ENCODE results near the gene GPC5. TPM values are rescaled to one million over a fixed set of nuclear protein-coding genes. Genes with fewer than 3 reads are reported as not detected.

GPC5 gene
- total RNA-seq, 1 experiment from 2014 or later: 0.15 TPM

DNA sequence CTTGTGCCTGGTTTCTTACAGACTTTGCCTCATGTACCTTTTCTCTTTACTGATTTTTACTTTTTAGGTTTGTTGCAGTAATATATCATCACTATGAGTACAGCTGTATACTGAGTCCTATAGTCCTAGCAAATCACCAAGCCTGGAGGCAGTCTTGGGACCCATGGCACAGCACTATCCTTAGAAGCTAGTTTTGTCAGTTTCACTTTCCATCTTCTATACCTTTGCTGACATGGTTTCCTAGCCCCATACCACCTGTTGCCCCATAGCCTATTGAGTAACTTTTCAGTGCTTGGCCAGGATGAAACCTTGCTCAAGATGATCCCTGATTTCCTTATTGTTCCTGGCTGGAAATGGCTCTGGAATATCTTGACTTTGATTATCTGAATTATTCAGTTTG lies 826.4 kb downstream of the GPC5 start:
- no peak overlapping the region for H3K9ac ChIP-seq (ENCODE audit: extremely low read depth, insufficient read length, low read length)
- H3K36me3 Mint-ChIP-seq (ENCODE audit: insufficient read depth in 1 of 3, low read depth in 3 of 3): no peaks in the 10 kb centered on the region
- H3T11ph ChIP-seq (ENCODE audit: low read length): no peak overlapping the region
- H3K18ac ChIP-seq (ENCODE audit: insufficient read length, low read depth, low read length): no peak overlapping the region
- H4K91ac ChIP-seq (ENCODE audit: insufficient read length, low read depth, low read length): no peak overlapping the region
- H3K9me3 Mint-ChIP-seq: no peaks in the 10 kb centered on the region
- no peak overlapping the region for H3K4me2 ChIP-seq (ENCODE audit: insufficient read depth, insufficient read length, low read length)
- H3K27ac ChIP-seq (ENCODE audit: insufficient read length, low read depth, low read length): no peak overlapping the region
- H3K79me1 ChIP-seq (ENCODE audit: insufficient read depth, low read depth, low read length, poor library complexity, severe bottlenecking): no peaks in the 10 kb centered on the region
- H3K79me2 ChIP-seq (ENCODE audit: insufficient read depth, low read length): no peaks in the 10 kb centered on the region
- H3K9me3 ChIP-seq (ENCODE audit: control insufficient read depth, low read depth, low read length): no peaks in the 10 kb centered on the region
- no peaks in the 10 kb centered on the region for H3K27me3 ChIP-seq (ENCODE audit: insufficient read depth, low read length)
- H2BK20ac ChIP-seq (ENCODE audit: low read depth, low read length, poor library complexity, severe bottlenecking): no peak overlapping the region
- H3K27me3 Mint-ChIP-seq (ENCODE audit: low read depth): no peaks in the 10 kb centered on the region
- H3K4ac ChIP-seq (ENCODE audit: low read depth, low read length): no peak overlapping the region
- no peak overlapping the region for H2AK5ac ChIP-seq (ENCODE audit: insufficient read length, low read length)
- no peak overlapping the region for H3K4me3 Mint-ChIP-seq
- H2BK120ac ChIP-seq (ENCODE audit: low read depth, low read length, poor library complexity, severe bottlenecking): no peak overlapping the region
- no peak overlapping the region for H4K5ac ChIP-seq (ENCODE audit: insufficient read length, low read depth, low read length)
- TF ChIP-seq, protein P1, sequence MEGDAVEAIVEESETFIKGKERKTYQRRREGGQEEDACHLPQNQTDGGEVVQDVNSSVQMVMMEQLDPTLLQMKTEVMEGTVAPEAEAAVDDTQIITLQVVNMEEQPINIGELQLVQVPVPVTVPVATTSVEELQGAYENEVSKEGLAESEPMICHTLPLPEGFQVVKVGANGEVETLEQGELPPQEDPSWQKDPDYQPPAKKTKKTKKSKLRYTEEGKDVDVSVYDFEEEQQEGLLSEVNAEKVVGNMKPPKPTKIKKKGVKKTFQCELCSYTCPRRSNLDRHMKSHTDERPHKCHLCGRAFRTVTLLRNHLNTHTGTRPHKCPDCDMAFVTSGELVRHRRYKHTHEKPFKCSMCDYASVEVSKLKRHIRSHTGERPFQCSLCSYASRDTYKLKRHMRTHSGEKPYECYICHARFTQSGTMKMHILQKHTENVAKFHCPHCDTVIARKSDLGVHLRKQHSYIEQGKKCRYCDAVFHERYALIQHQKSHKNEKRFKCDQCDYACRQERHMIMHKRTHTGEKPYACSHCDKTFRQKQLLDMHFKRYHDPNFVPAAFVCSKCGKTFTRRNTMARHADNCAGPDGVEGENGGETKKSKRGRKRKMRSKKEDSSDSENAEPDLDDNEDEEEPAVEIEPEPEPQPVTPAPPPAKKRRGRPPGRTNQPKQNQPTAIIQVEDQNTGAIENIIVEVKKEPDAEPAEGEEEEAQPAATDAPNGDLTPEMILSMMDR (conservative IDR thresholded peaks at IDR 0.05): no peak
- no peak overlapping the region for H3K23ac ChIP-seq (ENCODE audit: insufficient read length, low read depth, low read length)
- H3K23me2 ChIP-seq (ENCODE audit: insufficient read length, low read depth, low read length, poor library complexity, severe bottlenecking): no peaks in the 10 kb centered on the region
- H3K27ac Mint-ChIP-seq: no peak overlapping the region; a peak in 1 of 7 replicates
- no peak overlapping the region for H2BK15ac ChIP-seq (ENCODE audit: low read depth, low read length)
- H3K56ac ChIP-seq (ENCODE audit: insufficient read length, low read depth, low read length): no peak overlapping the region
- no peak overlapping the region for H4K8ac ChIP-seq (replicated peaks; ENCODE audit: insufficient read length, low read depth, low read length)
- no peak overlapping the region for H2AFZ ChIP-seq (ENCODE audit: low read length)
- H2BK5ac ChIP-seq (ENCODE audit: insufficient read length, low read length): no peak overlapping the region
- no peaks in the 10 kb centered on the region for H3K4me1 ChIP-seq (ENCODE audit: insufficient read depth, low read length)
- DNase-seq: no peak
- no peak overlapping the region for H3K14ac ChIP-seq (ENCODE audit: insufficient read depth, low read length)
- no peaks in the 10 kb centered on the region for H3K4me1 Mint-ChIP-seq
- H2BK12ac ChIP-seq (ENCODE audit: insufficient read length, low read depth, low read length): no peak overlapping the region
- no peaks in the 10 kb centered on the region for H4K20me1 ChIP-seq (ENCODE audit: control insufficient read depth, insufficient read depth, insufficient read length)

Data from H9 (cell line).